Panc1 (cell line): Measurements from ENCODE around the gene THAP11. TPM values are rescaled to one million over a fixed set of nuclear protein-coding genes. Genes with fewer than 3 reads are reported as not detected.

ENCODE experiments used
- ATAC-seq: fragments of 200-7000 bp; cut with Tn5 transposase; 2 replicates; pipeline ENCODE4 v1.9.1; 2020; ENCODE audit warnings: mild to moderate bottlenecking, moderate library complexity
- BruUV-seq: library from RNA; stranded (reverse); fragments of 400-500 nt; replicated peaks from 2 replicates; lab custom pipeline; 2021; lab: Mats Ljungman, UMichigan
- CTCF ChIA-PET: fragments of 300-600 bp; sonication (Branson Sonifier 250); formaldehyde crosslinking; loops from one replicate; lab custom pipeline; 2022; ENCODE audit warnings: antibody characterized with exemption; lab: Charles Lee
- POLR2A ChIA-PET: fragments of 300-600 bp; sonication (Branson Sonifier 250); formaldehyde crosslinking; loops from one replicate; lab custom pipeline; 2022; ENCODE audit warnings: antibody characterized with exemption; lab: Charles Lee
- DNase-seq: peaks from one replicate; pipeline ENCODE4 v3.0.0-alpha.2; 2010; ENCODE audit warnings: low read depth, low spot score
- H3K27ac ChIP-seq: 2 replicates; pipeline ENCODE4 v1.5.1; 2011; ENCODE audit warnings: mild to moderate bottlenecking, low read length, inconsistent platforms
- H3K27me3 ChIP-seq: fragments of 200-500 bp; sonication (Bioruptor generic); 2 replicates; pipeline ENCODE4 v1.6.0; 2014; ENCODE audit warnings: low read length, inconsistent platforms; ENCODE audit not compliant: control insufficient read depth, insufficient read depth
- H3K36me3 ChIP-seq: fragments of 200-500 bp; sonication (Bioruptor generic); 2 replicates; pipeline ENCODE4 v1.5.1; 2014; ENCODE audit warnings: inconsistent platforms, mild to moderate bottlenecking, low read length, moderate library complexity; ENCODE audit not compliant: control insufficient read depth, insufficient read depth
- H3K4me1 ChIP-seq: 2 replicates; pipeline ENCODE4 v1.5.1; 2011; ENCODE audit warnings: inconsistent platforms, mild to moderate bottlenecking, low read length, moderate library complexity; ENCODE audit not compliant: control insufficient read depth, insufficient read depth
- H3K4me3 ChIP-seq, 2 experiments: 2 replicates each; pipeline ENCODE4 v1.5.1; 2011 to 2012; ENCODE audit warnings: low read depth in 2 of 2, low read length in 2 of 2, mild to moderate bottlenecking in 2 of 2, inconsistent platforms in 1 of 2, moderate library complexity in 1 of 2
- H3K9me3 ChIP-seq: fragments of 200-500 bp; sonication (Bioruptor generic); 2 replicates; pipeline ENCODE4 v1.5.1; 2014; ENCODE audit warnings: low read depth, mild to moderate bottlenecking, inconsistent platforms, low read length, moderate library complexity; ENCODE audit not compliant: control insufficient read depth, insufficient read depth
- POLR2AphosphoS5 ChIP-seq: IDR thresholded peaks from 2 replicates; pipeline ENCODE4 v1.6.1; 2012; ENCODE audit warnings: mild to moderate bottlenecking, low read depth, low read length, moderate library complexity
- SIN3A ChIP-seq: IDR thresholded peaks from 2 replicates; pipeline ENCODE4 v1.6.1; 2012; ENCODE audit warnings: low read depth, mild to moderate bottlenecking, low read length, moderate library complexity, borderline replicate concordance; ENCODE audit not compliant: insufficient read depth
- TCF7L2 ChIP-seq: IDR thresholded peaks from 2 replicates; pipeline ENCODE4 v1.6.1; 2011; ENCODE audit warnings: mild to moderate bottlenecking, low read depth, low read length, inconsistent platforms
- in situ Hi-C: cut with HindIII; loops from 2 replicates; pipeline ENCODE4 v1.10.0; 2016; ENCODE audit warnings: low sequenced_read_pairs, low pct_unique_long_range_greater_than_20kb
- intact Hi-C: fragments of 100-400 bp; cut with micrococcal nuclease; formaldehyde crosslinking; loops from one replicate; pipeline ENCODE4 v1.10.0; 2022; ENCODE audit not compliant: unreplicated experiment
- total RNA-seq: library from RNA; stranded (reverse); gene quantifications from one replicate; pipeline ENCODE4 v1.2.1, GENCODE V29; 2021; ENCODE audit not compliant: unreplicated experiment
- TF ChIP-seq, protein P1 (sequence below): fragments of 450-650 bp; IDR thresholded peaks from 2 replicates; pipeline ENCODE4 v1.5.1; 2017; ENCODE audit warnings: mild to moderate bottlenecking
- TF ChIP-seq, protein P2 (sequence below), 2 experiments: IDR thresholded peaks; 2 replicates each; pipeline ENCODE4 v1.6.1; 2011 to 2012; ENCODE audit warnings: low read depth in 2 of 2, control low read depth in 1 of 2, low read length in 1 of 2, mild to moderate bottlenecking in 1 of 2, moderate library complexity in 1 of 2; ENCODE audit not compliant: insufficient read depth in 1 of 2

THAP11 gene
- total RNA-seq, 1 experiment from 2014 or later, result 27.3 TPM

DNA sequence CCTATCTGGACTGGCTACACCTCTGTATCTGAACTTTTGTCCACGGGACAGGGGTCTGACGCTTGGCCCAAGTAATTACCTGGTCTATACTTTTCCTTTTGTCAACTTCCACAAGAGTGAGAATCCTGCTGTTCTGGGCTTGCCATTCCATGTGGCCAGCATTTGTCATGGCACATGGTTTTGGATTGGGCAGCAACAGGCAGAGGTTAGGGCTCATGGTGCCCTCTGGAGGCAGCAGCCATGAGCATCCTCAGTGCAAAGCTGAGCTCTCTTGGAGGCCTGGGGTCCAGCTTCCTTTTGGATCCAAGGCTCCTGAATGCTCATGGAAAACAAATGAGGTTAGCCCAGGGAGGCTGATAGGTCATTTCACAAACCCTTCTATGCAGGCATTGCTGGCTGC, 23.2 kb downstream of the THAP11 start:
- ChIA-PET CTCF (no interaction called here), POLR2A (no interaction called here)
- DNase-seq (no peak), ATAC-seq (peak; percentile 84; the same call in 1 of the 2 replicates)
- intact Hi-C loops (no loop called here), in situ Hi-C loops (no loop called here)
- no peak overlapping the region for H3K4me3 ChIP-seq
- H3K4me1 ChIP-seq, result no peaks in the 10 kb centered on the region
- H3K27me3 ChIP-seq, result no peaks in the 10 kb centered on the region
- H3K9me3 ChIP-seq, result no peaks in the 10 kb centered on the region
- no peak overlapping the region for H3K27ac ChIP-seq
- no TSS peak for BruUV-seq
- H3K36me3 ChIP-seq, result no peaks in the 10 kb centered on the region; the same call in none of the 2 replicates
- TF ChIP-seq TCF7L2, result no peak
- TF ChIP-seq, protein P1, sequence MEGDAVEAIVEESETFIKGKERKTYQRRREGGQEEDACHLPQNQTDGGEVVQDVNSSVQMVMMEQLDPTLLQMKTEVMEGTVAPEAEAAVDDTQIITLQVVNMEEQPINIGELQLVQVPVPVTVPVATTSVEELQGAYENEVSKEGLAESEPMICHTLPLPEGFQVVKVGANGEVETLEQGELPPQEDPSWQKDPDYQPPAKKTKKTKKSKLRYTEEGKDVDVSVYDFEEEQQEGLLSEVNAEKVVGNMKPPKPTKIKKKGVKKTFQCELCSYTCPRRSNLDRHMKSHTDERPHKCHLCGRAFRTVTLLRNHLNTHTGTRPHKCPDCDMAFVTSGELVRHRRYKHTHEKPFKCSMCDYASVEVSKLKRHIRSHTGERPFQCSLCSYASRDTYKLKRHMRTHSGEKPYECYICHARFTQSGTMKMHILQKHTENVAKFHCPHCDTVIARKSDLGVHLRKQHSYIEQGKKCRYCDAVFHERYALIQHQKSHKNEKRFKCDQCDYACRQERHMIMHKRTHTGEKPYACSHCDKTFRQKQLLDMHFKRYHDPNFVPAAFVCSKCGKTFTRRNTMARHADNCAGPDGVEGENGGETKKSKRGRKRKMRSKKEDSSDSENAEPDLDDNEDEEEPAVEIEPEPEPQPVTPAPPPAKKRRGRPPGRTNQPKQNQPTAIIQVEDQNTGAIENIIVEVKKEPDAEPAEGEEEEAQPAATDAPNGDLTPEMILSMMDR, result no peak; the same call in 1 of the 2 replicates
- TF ChIP-seq SIN3A, result no peak
- TF ChIP-seq POLR2AphosphoS5, result no peak
- TF ChIP-seq, protein P2, sequence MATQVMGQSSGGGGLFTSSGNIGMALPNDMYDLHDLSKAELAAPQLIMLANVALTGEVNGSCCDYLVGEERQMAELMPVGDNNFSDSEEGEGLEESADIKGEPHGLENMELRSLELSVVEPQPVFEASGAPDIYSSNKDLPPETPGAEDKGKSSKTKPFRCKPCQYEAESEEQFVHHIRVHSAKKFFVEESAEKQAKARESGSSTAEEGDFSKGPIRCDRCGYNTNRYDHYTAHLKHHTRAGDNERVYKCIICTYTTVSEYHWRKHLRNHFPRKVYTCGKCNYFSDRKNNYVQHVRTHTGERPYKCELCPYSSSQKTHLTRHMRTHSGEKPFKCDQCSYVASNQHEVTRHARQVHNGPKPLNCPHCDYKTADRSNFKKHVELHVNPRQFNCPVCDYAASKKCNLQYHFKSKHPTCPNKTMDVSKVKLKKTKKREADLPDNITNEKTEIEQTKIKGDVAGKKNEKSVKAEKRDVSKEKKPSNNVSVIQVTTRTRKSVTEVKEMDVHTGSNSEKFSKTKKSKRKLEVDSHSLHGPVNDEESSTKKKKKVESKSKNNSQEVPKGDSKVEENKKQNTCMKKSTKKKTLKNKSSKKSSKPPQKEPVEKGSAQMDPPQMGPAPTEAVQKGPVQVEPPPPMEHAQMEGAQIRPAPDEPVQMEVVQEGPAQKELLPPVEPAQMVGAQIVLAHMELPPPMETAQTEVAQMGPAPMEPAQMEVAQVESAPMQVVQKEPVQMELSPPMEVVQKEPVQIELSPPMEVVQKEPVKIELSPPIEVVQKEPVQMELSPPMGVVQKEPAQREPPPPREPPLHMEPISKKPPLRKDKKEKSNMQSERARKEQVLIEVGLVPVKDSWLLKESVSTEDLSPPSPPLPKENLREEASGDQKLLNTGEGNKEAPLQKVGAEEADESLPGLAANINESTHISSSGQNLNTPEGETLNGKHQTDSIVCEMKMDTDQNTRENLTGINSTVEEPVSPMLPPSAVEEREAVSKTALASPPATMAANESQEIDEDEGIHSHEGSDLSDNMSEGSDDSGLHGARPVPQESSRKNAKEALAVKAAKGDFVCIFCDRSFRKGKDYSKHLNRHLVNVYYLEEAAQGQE (IDR thresholded peaks at IDR 0.05; ENCODE audit: insufficient read depth in 1 of 2, low read depth in 2 of 2, low read length in 1 of 2), result no peak

DNA sequence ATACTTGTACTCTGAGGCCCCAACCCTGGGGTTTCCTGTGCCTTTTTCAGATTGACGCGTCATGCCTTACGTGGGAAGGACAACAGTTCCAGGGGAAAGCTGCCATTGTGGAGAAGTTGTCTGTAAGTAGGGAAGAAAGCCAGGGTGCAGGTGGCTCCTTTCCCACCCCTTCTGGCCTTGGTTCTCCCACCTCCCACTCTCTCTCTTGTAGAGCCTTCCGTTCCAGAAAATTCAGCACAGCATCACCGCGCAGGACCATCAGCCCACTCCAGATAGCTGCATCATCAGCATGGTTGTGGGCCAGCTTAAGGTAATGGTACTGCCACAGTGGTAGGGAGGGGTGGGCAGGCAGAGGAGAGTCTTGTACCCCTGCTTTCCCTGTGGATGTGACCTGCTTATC, 26.2 kb downstream of the THAP11 start:
- TF ChIP-seq TCF7L2 (no peak), SIN3A (no peak), POLR2AphosphoS5 (no peak)
- TF ChIP-seq, protein P2 (IDR thresholded peaks at IDR 0.05; ENCODE audit: insufficient read depth in 1 of 2, low read depth in 2 of 2, low read length in 1 of 2), result no peak
- TF ChIP-seq, protein P1, result no peak
- H3K27me3 ChIP-seq, result no peaks in the 10 kb centered on the region
- H3K36me3 ChIP-seq, result no peaks in the 10 kb centered on the region; the same call in none of the 2 replicates
- peaks cover 6% of the 10 kb centered on the region for H3K4me1 ChIP-seq
- ATAC-seq (no peak), DNase-seq (no peak)
- ChIA-PET POLR2A (no interaction called here), CTCF (no interaction called here)
- BruUV-seq, result no TSS peak
- in situ Hi-C loops, result no loop called here
- H3K4me3 ChIP-seq, result no peak overlapping the region
- H3K27ac ChIP-seq, result no peak overlapping the region
- H3K9me3 ChIP-seq, result no peaks in the 10 kb centered on the region
- intact Hi-C loops, result no loop called here
